HepG2 (cell line): ENCODE measurements around the gene THADA. TPM values are rescaled to one million over a fixed set of nuclear protein-coding genes. Genes with fewer than 3 reads are reported as not detected.

ENCODE experiments used
- ASH2L ChIP-seq: fragments of 300-600, 200-600 bp; sonication (generic); IDR thresholded peaks from 2 replicates; pipeline ENCODE4 v1.7.0; 2017; ENCODE audit warnings: low read depth, mild to moderate bottlenecking, moderate library complexity, mixed read lengths, low read length; ENCODE audit not compliant: insufficient read length
- CREM ChIP-seq, 2 experiments: sonication (generic) in 1 of 2; formaldehyde crosslinking in 1 of 2; IDR thresholded peaks; 2 replicates each; pipeline versions ENCODE4 v1.4.0 to v1.6.1; 2016 to 2020; ENCODE audit warnings: antibody characterized with exemption in 1 of 2, mild to moderate bottlenecking in 1 of 2, missing genetic modification reagents in 1 of 2
- FOXM1 ChIP-seq: sonication (generic); formaldehyde crosslinking; IDR thresholded peaks from 2 replicates; pipeline ENCODE4 v1.5.0; 2020; ENCODE audit warnings: missing genetic modification reagents
- GABPB1 ChIP-seq: IDR thresholded peaks from 2 replicates; pipeline ENCODE4 v1.6.1; 2016; ENCODE audit warnings: mild to moderate bottlenecking, missing genetic modification reagents, moderate library complexity, missing compliant biosample characterization
- HDAC1 ChIP-seq: sonication (generic); formaldehyde crosslinking; IDR thresholded peaks from 2 replicates; pipeline ENCODE4 v1.5.1; 2020; ENCODE audit warnings: mild to moderate bottlenecking, missing genetic modification reagents
- HMG20B ChIP-seq: conservative IDR thresholded peaks from 2 replicates; pipeline ENCODE4 v1.6.1; 2016; ENCODE audit warnings: missing genetic modification reagents, missing compliant biosample characterization
- HNRNPLL ChIP-seq: fragments of 200-400 bp; formaldehyde crosslinking; IDR thresholded peaks from 2 replicates; pipeline ENCODE4 v1.6.1; 2017; ENCODE audit warnings: mild to moderate bottlenecking, low read depth, low read length; ENCODE audit not compliant: poor library complexity, severe bottlenecking
- ISL2 ChIP-seq: sonication (generic); formaldehyde crosslinking; IDR thresholded peaks from 2 replicates; pipeline ENCODE4 v1.5.0; 2020; ENCODE audit warnings: missing genetic modification reagents
- JDP2 ChIP-seq: sonication (generic); formaldehyde crosslinking; IDR thresholded peaks from 2 replicates; pipeline ENCODE4 v1.8.1; 2022; ENCODE audit warnings: missing genetic modification reagents, borderline replicate concordance
- MEF2D ChIP-seq: sonication (generic); formaldehyde crosslinking; IDR thresholded peaks from 2 replicates; pipeline ENCODE4 v1.5.1; 2020; ENCODE audit warnings: mild to moderate bottlenecking, missing genetic modification reagents
- RXRB ChIP-seq: IDR thresholded peaks from 2 replicates; pipeline ENCODE4 v1.6.1; 2016; ENCODE audit warnings: borderline replicate concordance, missing genetic modification reagents, missing compliant biosample characterization
- SKI ChIP-seq: fragments of 450-650 bp; IDR thresholded peaks from one replicate; pipeline ENCODE4 v1.6.1; 2018; ENCODE audit warnings: mild to moderate bottlenecking; ENCODE audit not compliant: partially characterized antibody
- THAP11 ChIP-seq: IDR thresholded peaks from 2 replicates; pipeline ENCODE4 v1.6.1; 2016; ENCODE audit warnings: missing biosample characterization, missing genetic modification reagents
- ZBTB38 ChIP-seq: sonication (generic); formaldehyde crosslinking; IDR thresholded peaks from 2 replicates; pipeline ENCODE4 v1.5.1; 2020; ENCODE audit warnings: mild to moderate bottlenecking, missing genetic modification reagents
- ZFP62 ChIP-seq: sonication (generic); formaldehyde crosslinking; IDR thresholded peaks from 2 replicates; pipeline ENCODE4 v1.4.0; 2020; ENCODE audit warnings: missing genetic modification reagents
- ZNF180 ChIP-seq: sonication (generic); formaldehyde crosslinking; IDR thresholded peaks from 2 replicates; pipeline ENCODE4 v1.4.0; 2020; ENCODE audit warnings: low read depth, missing genetic modification reagents, borderline replicate concordance
- ZNF224 ChIP-seq: sonication (generic); formaldehyde crosslinking; IDR thresholded peaks from 2 replicates; pipeline ENCODE4 v1.5.0; 2020; ENCODE audit warnings: mild to moderate bottlenecking, missing genetic modification reagents
- ZNF251 ChIP-seq: sonication (generic); formaldehyde crosslinking; IDR thresholded peaks from 2 replicates; pipeline ENCODE4 v1.9.0; 2021; ENCODE audit warnings: mild to moderate bottlenecking, missing genetic modification reagents
- ZNF282 ChIP-seq: fragments of 450-650 bp; IDR thresholded peaks from 2 replicates; pipeline ENCODE4 v1.6.1; 2018; ENCODE audit not compliant: partially characterized antibody
- ZNF563 ChIP-seq: sonication (generic); formaldehyde crosslinking; IDR thresholded peaks from 2 replicates; pipeline ENCODE4 v1.8.0; 2022; ENCODE audit warnings: mild to moderate bottlenecking, moderate library complexity, missing genetic modification reagents
- ZNF713 ChIP-seq: sonication (generic); formaldehyde crosslinking; IDR thresholded peaks from 2 replicates; pipeline ENCODE4 v1.4.0; 2020; ENCODE audit warnings: mild to moderate bottlenecking, missing genetic modification reagents
- polyA plus RNA-seq, 8 experiments: library from polyadenylated mRNA; depleted of rRNA in 3 of 8; stranded (reverse) in 7 of 8; unstranded in 1 of 8; fragments of >200 nt; fragmentation: Illumina TruSeq in 4 of 8; extraction: Trizol in 4 of 8; gene quantifications; 2 replicates each; pipeline versions ENCODE4 v1.2.1 to v1.2.3, GENCODE V29; 2011 to 2016; ENCODE audit warnings: low read depth in 4 of 8, missing spikeins in 1 of 8, mixed read lengths in 1 of 8; ENCODE audit not compliant: insufficient read depth in 1 of 8
- total RNA-seq, 5 experiments: library from RNA; depleted of rRNA; stranded (reverse); fragments of >200 nt; fragmentation: Illumina TruSeq; extraction: Trizol; gene quantifications; 2 replicates each; pipeline ENCODE4 v1.2.3, GENCODE V29; 2016; ENCODE audit warnings: low read depth in 1 of 5
- TF ChIP-seq, protein P1 (sequence below): sonication (generic); formaldehyde crosslinking; IDR thresholded peaks from 2 replicates; pipeline ENCODE4 v1.5.1; 2020; ENCODE audit warnings: missing genetic modification reagents, mild to moderate bottlenecking, borderline replicate concordance
- TF ChIP-seq, protein P2 (sequence below): sonication (generic); formaldehyde crosslinking; IDR thresholded peaks from 2 replicates; pipeline ENCODE4 v1.5.0; 2020; ENCODE audit warnings: missing genetic modification reagents
- TF ChIP-seq, protein P3 (sequence below): sonication (generic); formaldehyde crosslinking; IDR thresholded peaks from 2 replicates; pipeline ENCODE4 v1.9.0; 2021; ENCODE audit warnings: missing genetic modification reagents, mild to moderate bottlenecking, borderline replicate concordance

Gene THADA
- total and polyA plus RNA-seq, 2 of the 13 experiments (the other 11 are each of a cell fraction or from before 2014, with no cell fraction given): 12.7 to 21.7 TPM

DNA sequence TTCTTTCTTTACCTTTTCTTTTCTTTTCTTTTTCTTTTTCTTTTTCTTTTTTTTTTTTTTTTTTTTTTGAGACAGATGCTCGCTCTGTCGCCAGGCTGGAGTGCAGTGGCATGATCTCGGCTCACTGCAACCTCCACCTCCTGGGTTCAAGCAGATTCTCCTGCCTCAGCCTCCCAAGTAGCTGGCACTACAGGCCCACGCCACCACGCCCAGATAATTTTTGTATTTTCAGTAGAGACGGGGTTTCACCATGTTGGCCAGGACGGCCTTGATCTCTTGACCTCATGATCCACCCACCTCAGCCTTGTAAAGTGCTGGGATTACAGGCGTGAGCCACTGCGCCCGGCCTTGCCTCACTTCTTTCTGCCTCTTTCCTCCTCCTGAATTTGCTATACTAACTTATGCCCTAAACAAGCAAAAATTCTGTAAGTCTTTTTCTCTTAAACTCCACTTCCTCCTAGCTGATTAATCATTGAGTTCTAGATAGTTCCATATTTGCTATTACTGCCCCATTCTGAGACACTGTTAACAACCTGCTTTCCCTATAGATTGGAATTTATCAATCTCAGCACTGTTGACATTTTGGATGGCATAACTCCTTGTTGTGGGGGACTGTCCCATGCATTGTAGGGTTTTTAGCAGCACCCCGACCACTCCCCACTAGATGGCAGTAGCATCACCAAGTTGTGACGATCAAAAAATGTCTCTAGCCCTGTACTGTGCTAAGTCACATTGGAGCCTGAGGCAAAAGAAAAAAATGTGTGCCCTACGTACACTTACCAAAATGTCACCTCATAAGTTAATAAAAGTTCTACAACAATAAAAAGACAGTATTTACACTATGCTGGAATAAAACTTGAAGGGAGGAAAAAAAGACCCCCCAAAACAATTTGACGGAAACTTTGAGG lies 16.4 kb upstream of the THADA start (continued):
- TF ChIP-seq, protein P1, sequence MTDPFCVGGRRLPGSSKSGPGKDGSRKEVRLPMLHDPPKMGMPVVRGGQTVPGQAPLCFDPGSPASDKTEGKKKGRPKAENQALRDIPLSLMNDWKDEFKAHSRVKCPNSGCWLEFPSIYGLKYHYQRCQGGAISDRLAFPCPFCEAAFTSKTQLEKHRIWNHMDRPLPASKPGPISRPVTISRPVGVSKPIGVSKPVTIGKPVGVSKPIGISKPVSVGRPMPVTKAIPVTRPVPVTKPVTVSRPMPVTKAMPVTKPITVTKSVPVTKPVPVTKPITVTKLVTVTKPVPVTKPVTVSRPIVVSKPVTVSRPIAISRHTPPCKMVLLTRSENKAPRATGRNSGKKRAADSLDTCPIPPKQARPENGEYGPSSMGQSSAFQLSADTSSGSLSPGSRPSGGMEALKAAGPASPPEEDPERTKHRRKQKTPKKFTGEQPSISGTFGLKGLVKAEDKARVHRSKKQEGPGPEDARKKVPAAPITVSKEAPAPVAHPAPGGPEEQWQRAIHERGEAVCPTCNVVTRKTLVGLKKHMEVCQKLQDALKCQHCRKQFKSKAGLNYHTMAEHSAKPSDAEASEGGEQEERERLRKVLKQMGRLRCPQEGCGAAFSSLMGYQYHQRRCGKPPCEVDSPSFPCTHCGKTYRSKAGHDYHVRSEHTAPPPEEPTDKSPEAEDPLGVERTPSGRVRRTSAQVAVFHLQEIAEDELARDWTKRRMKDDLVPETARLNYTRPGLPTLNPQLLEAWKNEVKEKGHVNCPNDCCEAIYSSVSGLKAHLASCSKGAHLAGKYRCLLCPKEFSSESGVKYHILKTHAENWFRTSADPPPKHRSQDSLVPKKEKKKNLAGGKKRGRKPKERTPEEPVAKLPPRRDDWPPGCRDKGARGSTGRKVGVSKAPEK: 0 out of 2 replicates have a peak, but pooled peaks have one; percentile 31
- TF ChIP-seq HNRNPLL (no peak), ZFP62 (no peak), ISL2 (CRISPR knock-in tag) (no peak), ZNF251 (no peak), FOXM1 (CRISPR knock-in tag) (no peak), THAP11 (CRISPR knock-in tag) (peak; percentile 49), JDP2 (CRISPR knock-in tag) (no peak), ZNF224 (CRISPR knock-in tag) (no peak), SKI (no peak), ZBTB38 (no peak), ZNF282 (no peak), RXRB (peak; percentile 6; the same call in 1 of the 2 replicates), ZNF563 (CRISPR knock-in tag) (no peak), HDAC1 (CRISPR knock-in tag) (0 out of 2 replicates have a peak, but pooled peaks have one; percentile 10), ZNF713 (CRISPR knock-in tag) (no peak), GABPB1 (CRISPR knock-in tag) (no peak), ASH2L (peak; percentile 46), MEF2D (CRISPR knock-in tag) (no peak), HMG20B (CRISPR knock-in tag) (0 out of 2 replicates have a peak, but pooled peaks have one; percentile 25), CREM (IDR thresholded peaks at IDR 0.05) (peak; percentile 12; the same call in 1 of the 2 replicates), CREM (CRISPR knock-in tag; IDR thresholded peaks at IDR 0.05) (no peak), ZNF180 (CRISPR knock-in tag) (no peak)
- TF ChIP-seq, protein P2, sequence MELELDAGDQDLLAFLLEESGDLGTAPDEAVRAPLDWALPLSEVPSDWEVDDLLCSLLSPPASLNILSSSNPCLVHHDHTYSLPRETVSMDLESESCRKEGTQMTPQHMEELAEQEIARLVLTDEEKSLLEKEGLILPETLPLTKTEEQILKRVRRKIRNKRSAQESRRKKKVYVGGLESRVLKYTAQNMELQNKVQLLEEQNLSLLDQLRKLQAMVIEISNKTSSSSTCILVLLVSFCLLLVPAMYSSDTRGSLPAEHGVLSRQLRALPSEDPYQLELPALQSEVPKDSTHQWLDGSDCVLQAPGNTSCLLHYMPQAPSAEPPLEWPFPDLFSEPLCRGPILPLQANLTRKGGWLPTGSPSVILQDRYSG: no peak
- TF ChIP-seq, protein P3, sequence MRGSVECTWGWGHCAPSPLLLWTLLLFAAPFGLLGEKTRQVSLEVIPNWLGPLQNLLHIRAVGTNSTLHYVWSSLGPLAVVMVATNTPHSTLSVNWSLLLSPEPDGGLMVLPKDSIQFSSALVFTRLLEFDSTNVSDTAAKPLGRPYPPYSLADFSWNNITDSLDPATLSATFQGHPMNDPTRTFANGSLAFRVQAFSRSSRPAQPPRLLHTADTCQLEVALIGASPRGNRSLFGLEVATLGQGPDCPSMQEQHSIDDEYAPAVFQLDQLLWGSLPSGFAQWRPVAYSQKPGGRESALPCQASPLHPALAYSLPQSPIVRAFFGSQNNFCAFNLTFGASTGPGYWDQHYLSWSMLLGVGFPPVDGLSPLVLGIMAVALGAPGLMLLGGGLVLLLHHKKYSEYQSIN (CRISPR knock-in tag): no peak
